Urinary bladder (tissue), 4 donors: ENCODE measurements around the gene METTL25. TPM values are rescaled to one million over a fixed set of nuclear protein-coding genes. Genes with fewer than 3 reads are reported as not detected.

ENCODE experiments used
- DNase-seq: peaks from one replicate; pipeline ENCODE4 v3.0.0-alpha.2; 2015; ENCODE audit errors: extremely low spot score
- H3K27ac ChIP-seq: one replicate; pipeline ENCODE4 v1.5.1; 2013; ENCODE audit warnings: low read depth, mild to moderate bottlenecking, moderate library complexity
- H3K36me3 ChIP-seq: one replicate; pipeline ENCODE4 v1.6.1; 2013; ENCODE audit warnings: mild to moderate bottlenecking, moderate library complexity; ENCODE audit not compliant: insufficient read depth
- H3K4me1 ChIP-seq: one replicate; pipeline ENCODE4 v1.6.1; 2013; ENCODE audit warnings: mild to moderate bottlenecking, moderate library complexity; ENCODE audit not compliant: insufficient read depth
- H3K4me3 ChIP-seq: one replicate; pipeline ENCODE4 v1.5.1; 2013; ENCODE audit warnings: low read depth, low read length
- WGBS: extraction: QIAGEN DNeasy Blood & Tissue Kit; methylation state at CpG from one replicate; pipeline ENCODE4 v1.1.7; 2013; 5-methylcytosine and 5-hydroxymethylcytosine counted together
- polyA plus RNA-seq: library from polyadenylated mRNA; stranded (reverse); fragments of 200-250 nt; gene quantifications from one replicate; pipeline ENCODE4 v1.2.3, GENCODE V29; 2013
- total RNA-seq: library from RNA; depleted of rRNA; stranded (reverse); fragments of >200 nt; gene quantifications from one replicate; pipeline ENCODE4 v1.2.3, GENCODE V29; 2014
- donor health status: healthy with polysubstance abuse.
- donor health status: healthy.

METTL25 gene
- total and polyA plus RNA-seq, 2 donors, result 5.3 to 65.6 TPM

DNA sequence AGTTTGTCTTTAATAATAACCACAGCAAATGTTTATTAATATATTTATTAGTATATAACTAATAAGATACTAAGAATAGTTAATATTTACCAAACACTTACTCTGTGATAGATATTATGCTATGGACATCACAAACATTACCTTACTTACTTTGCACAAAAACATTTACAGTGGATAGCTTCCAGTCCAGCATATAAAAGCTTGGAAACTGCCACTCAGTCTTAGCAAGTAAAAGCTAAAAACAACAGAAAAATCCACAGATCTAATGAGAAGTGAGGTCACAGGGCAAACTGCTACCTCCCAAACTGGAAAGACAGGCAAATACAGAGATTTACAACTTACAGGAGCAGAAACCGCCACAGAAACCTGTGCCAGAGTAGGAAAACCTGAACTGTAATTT lies 99.8 kb downstream of the METTL25 start:
- WGBS, result 90% methylated on average over 1 of the region's 1 CpG
- no peak overlapping the region for H3K4me3 ChIP-seq
- no peak overlapping the region for H3K27ac ChIP-seq
- H3K4me1 ChIP-seq, result no peaks in the 10 kb centered on the region
- peaks cover 1% of the 10 kb centered on the region for H3K36me3 ChIP-seq
- no peak for DNase-seq

GRCh38 chr12:82461393-82461792 lies 103.1 kb downstream of the METTL25 start:
- H3K4me3 ChIP-seq, result no peak overlapping the region
- WGBS, result 77% methylated on average over 1 of the region's 1 CpG
- peaks cover 1% of the 10 kb centered on the region for H3K36me3 ChIP-seq
- no peaks in the 10 kb centered on the region for H3K4me1 ChIP-seq
- H3K27ac ChIP-seq, result no peak overlapping the region
- no peak for DNase-seq

DNA sequence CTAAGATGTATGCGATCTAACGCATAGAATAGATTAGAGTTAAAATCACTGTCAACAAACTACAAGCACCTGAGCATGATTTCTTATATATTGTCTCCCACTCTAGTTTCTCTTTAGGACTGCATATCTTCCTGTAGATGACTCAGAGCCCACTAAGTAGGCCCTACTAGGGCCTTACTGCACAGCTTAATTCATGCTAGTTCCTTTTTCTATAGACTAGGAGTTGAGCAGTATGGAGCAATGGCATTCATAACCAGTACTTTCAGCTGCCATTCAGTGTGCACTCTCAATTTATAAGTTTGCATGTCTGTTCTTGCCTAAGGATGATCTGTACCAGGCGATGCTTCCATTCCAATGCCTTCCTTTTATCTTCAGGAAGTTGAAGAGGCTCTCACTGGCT lies 103.5 kb downstream of the METTL25 start:
- Histone ChIP-seq H3K4me3 (no peak overlapping the region), H3K36me3 (peaks cover 1% of the 10 kb centered on the region), H3K4me1 (no peaks in the 10 kb centered on the region), H3K27ac (no peak overlapping the region)
- 61% methylated on average over 3 of the region's 3 CpGs for WGBS
- DNase-seq, result no peak

DNA sequence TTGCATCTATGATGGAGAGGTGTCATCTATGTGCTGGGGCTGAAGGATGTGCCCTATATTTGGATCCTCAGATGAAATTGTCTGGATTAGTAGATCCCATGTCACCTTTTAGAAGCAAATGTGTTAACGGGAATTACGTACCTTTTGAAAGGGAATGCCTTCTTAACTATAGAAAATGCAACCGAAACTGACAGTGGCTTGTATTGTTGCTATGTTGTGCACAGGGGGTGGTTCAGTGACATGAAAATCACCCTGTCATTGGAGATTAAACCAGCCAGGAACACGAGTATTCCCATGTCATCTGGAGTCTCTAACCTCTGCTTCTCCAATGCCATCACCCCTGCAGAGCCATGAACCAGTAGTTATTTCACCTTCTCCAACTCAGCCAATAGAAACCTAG lies 110.2 kb downstream of the METTL25 start:
- no peaks in the 10 kb centered on the region for H3K4me1 ChIP-seq
- H3K27ac ChIP-seq, result no peak overlapping the region
- 95% methylated on average over 4 of the region's 4 CpGs for WGBS
- H3K36me3 ChIP-seq, result no peaks in the 10 kb centered on the region
- H3K4me3 ChIP-seq, result no peak overlapping the region
- DNase-seq, result no peak

- Histone ChIP-seq H3K27ac (no peak overlapping the region), H3K4me1 (no peaks in the 10 kb centered on the region), H3K36me3 (no peaks in the 10 kb centered on the region), H3K4me3 (no peak overlapping the region)
- DNase-seq, result no peak
Observed at GRCh38 chr12:82470906-82471512, 112.7 kb downstream of the METTL25 start.

- Histone ChIP-seq H3K4me3 (no peak overlapping the region), H3K36me3 (no peaks in the 10 kb centered on the region), H3K27ac (no peak overlapping the region), H3K4me1 (no peaks in the 10 kb centered on the region)
- 97% methylated on average over 8 of the region's 8 CpGs for WGBS
- no peak for DNase-seq
Observed at GRCh38 chr12:82473111-82473754, 114.9 kb downstream of the METTL25 start.

- 99% methylated on average over 2 of the region's 2 CpGs for WGBS
- no peak overlapping the region for H3K4me3 ChIP-seq
- no peaks in the 10 kb centered on the region for H3K4me1 ChIP-seq
- no peak overlapping the region for H3K27ac ChIP-seq
- H3K36me3 ChIP-seq, result no peaks in the 10 kb centered on the region
- no peak for DNase-seq
Observed at GRCh38 chr12:82474181-82474797, 116.0 kb downstream of the METTL25 start.

- DNase-seq, result no peak
- Histone ChIP-seq H3K27ac (no peak overlapping the region), H3K36me3 (no peaks in the 10 kb centered on the region), H3K4me3 (no peak overlapping the region), H3K4me1 (no peaks in the 10 kb centered on the region)
- WGBS, result 88% methylated on average over 2 of the region's 2 CpGs
Observed at GRCh38 chr12:82474798-82475184, 116.5 kb downstream of the METTL25 start.

DNA sequence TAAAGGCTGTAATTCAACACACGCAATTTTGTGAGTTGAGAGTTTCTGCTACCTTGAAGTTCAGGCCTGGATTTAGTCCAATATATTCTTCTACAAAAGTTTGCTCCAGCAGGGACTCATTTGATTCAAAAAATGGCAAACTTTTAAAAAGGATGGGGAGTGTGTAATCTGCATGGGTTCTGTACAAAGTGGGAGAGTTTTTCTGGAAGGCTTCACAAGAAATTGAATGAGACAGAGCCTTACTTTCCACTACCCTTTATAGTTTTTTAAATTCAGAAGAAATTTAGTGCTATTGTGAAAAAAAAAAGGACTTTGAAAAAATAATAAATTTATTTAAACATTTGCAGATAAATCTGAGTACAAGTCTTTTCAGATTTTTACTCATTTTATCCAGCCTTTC lies 116.9 kb downstream of the METTL25 start:
- no peaks in the 10 kb centered on the region for H3K36me3 ChIP-seq
- H3K27ac ChIP-seq, result no peak overlapping the region
- H3K4me1 ChIP-seq, result no peaks in the 10 kb centered on the region
- WGBS, result 88% methylated on average over 1 of the region's 1 CpG
- H3K4me3 ChIP-seq, result no peak overlapping the region
- DNase-seq, result no peak

DNA sequence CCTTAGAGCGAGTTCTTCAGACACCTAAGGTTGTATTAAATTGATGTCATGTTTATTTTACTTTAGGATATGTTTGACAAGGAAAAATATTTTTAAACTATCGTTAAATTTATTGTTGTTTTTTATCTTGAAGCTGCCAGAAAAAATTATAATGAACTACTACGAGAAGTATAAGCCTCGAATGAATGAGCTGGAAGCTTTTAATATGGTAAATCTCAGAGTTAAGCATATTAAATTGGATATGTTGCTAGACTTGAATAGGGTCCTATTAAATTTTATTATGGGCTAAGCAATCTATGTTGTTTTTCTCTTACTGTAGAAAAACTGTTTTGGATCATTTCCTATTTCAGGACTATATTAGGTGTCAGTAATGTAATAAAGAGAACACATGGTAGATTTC lies 118.2 kb downstream of the METTL25 start:
- DNase-seq, result no peak

DNA sequence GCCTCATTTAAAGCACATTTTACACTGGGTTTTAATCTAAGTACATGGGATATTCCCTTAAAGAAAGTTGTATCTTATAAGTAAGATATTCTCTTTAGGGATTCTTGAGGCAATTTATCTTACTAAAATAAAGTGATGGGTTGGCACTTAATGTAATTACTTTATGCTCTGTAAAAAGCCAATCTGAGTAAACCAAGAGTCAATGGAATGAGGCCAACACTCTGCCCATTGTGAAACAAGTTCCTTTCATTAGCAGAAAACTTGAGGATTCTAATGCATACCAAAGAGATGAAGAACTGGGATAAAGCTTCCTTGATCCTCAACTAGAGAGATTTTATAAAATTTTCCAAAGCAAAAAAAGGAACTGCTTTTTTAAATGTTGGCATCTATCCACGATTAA lies 121.2 kb downstream of the METTL25 start:
- Histone ChIP-seq H3K4me1 (no peaks in the 10 kb centered on the region), H3K4me3 (no peak overlapping the region), H3K27ac (no peak overlapping the region), H3K36me3 (no peaks in the 10 kb centered on the region)
- no peak for DNase-seq
- WGBS, result 79% methylated on average over 1 of the region's 1 CpG

More for the DNA sequence above, 118.2 kb downstream of the METTL25 start:
- H3K4me3 ChIP-seq, result no peak overlapping the region
- WGBS, result 59% methylated on average over 4 of the region's 4 CpGs
- H3K27ac ChIP-seq, result no peak overlapping the region
- H3K36me3 ChIP-seq, result no peaks in the 10 kb centered on the region
- H3K4me1 ChIP-seq, result no peaks in the 10 kb centered on the region

- Histone ChIP-seq H3K27ac (no peak overlapping the region), H3K4me1 (no peaks in the 10 kb centered on the region), H3K36me3 (no peaks in the 10 kb centered on the region), H3K4me3 (no peak overlapping the region)
- DNase-seq, result no peak
- 85% methylated on average over 3 of the region's 3 CpGs for WGBS
Observed at GRCh38 chr12:82480606-82481005, 122.3 kb downstream of the METTL25 start.

GRCh38 chr12:82481954-82482353 lies 123.6 kb downstream of the METTL25 start:
- Histone ChIP-seq H3K27ac (no peak overlapping the region), H3K36me3 (no peaks in the 10 kb centered on the region), H3K4me3 (no peak overlapping the region), H3K4me1 (no peaks in the 10 kb centered on the region)
- no peak for DNase-seq
- WGBS, result 80% methylated on average over 2 of the region's 2 CpGs

- DNase-seq, result no peak
- Histone ChIP-seq H3K36me3 (no peaks in the 10 kb centered on the region), H3K4me3 (no peak overlapping the region), H3K4me1 (no peaks in the 10 kb centered on the region), H3K27ac (no peak overlapping the region)
- 85% methylated on average over 2 of the region's 2 CpGs for whole genome bisulfite sequencing
Observed at GRCh38 chr12:82486524-82487235, 128.4 kb downstream of the METTL25 start.
